ES-I3 (cell line): ENCODE data around the gene ABCC1.
"Not testable (repeated sequence)": the region's sequence is repeated elsewhere in the genome, so short reads cannot be mapped to it uniquely, and the experiment has no call there.

Experiments
- H3K36me3 ChIP-seq: 2 replicates; pipeline ENCODE4 v1.6.1; 2013; ENCODE audit warnings: mild to moderate bottlenecking, low read length, control low read depth, moderate library complexity; ENCODE audit not compliant: insufficient read depth
- H3K4me1 ChIP-seq: 2 replicates; pipeline ENCODE4 v1.6.1; 2013; ENCODE audit warnings: mild to moderate bottlenecking, control low read depth, low read length; ENCODE audit not compliant: insufficient read depth
- H3K9ac ChIP-seq: 2 replicates; pipeline ENCODE4 v1.6.1; 2013; ENCODE audit warnings: low read depth, mild to moderate bottlenecking, low read length, moderate library complexity
- H3K9me3 ChIP-seq: 2 replicates; pipeline ENCODE4 v1.6.1; 2013; ENCODE audit warnings: mild to moderate bottlenecking, low read length, moderate library complexity; ENCODE audit not compliant: control insufficient read depth, insufficient read depth

Gene ABCC1

DNA sequence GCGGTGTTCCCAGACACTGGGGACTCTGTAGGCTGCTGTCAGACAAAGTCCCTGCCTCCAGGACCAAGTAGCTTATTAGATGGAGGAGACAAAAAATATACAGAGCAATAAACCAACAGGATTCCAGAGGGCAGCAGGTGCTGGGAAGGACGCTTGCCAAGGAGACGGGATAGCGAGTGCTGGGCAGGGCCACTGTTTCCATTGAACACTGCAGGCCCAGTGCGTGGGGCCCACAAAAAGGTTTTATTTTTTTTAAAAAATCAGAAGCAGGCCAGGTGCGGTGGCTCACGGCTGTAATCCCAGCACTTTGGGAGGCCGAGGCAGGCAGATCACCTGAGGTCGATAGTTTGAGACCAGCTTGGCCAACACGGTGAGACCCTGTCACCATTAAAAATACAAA is 189.6 kb downstream of the ABCC1 start:
- H3K36me3 ChIP-seq = peaks cover 33% of the 10 kb centered on the region
- no peaks in the 10 kb centered on the region for H3K9me3 ChIP-seq
- H3K9ac ChIP-seq = no peak overlapping the region
- H3K4me1 ChIP-seq = peaks cover 4% of the 10 kb centered on the region; the same call in 1 of the 2 replicates

DNA sequence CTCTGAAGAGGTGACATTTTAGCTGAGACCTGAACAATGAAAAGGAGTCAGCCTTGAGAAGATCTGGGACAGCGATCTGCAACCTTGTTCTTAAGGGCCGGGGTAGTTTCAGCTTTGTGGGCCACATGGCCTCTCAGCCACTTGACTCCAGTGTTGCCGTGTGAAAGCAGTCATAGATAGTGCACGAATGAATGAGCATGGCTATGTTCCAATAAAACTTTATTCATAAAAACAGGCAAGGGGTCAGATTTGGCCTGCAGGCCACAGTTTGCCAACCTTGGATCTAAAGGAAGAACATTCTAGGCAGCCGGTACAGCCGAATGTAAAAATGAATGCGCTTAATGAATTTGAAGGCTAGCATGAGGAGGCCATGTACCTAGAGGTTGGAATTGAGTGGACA is 190.4 kb downstream of the ABCC1 start:
- no peaks in the 10 kb centered on the region for H3K9me3 ChIP-seq
- peaks cover 33% of the 10 kb centered on the region for H3K36me3 ChIP-seq
- H3K9ac ChIP-seq = no peak overlapping the region
- peaks cover 8% of the 10 kb centered on the region; the same call in 1 of the 2 replicates for H3K4me1 ChIP-seq

DNA sequence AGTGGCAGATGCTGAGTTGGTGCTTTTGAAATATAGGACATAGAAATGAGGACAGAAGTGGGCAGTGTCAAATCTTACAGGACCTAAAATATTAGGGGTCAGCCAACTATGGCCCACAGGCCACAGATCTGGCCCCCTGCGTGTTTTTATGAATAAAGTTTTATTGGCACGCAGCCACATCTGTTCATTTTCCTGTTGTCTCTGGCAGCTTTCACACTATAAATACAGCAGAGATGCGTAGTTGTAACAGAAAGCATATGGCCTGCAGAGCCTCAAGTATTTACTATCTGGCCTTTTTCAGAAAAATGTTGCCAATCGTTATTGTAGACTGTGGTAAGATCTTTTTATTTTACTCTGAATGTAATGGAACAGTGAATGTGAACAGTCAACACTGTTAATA is 191.1 kb downstream of the ABCC1 start:
- H3K4me1 ChIP-seq = peaks cover 8% of the 10 kb centered on the region; the same call in 1 of the 2 replicates
- H3K36me3 ChIP-seq = peaks cover 33% of the 10 kb centered on the region
- H3K9me3 ChIP-seq = no peaks in the 10 kb centered on the region
- no peak overlapping the region for H3K9ac ChIP-seq

DNA sequence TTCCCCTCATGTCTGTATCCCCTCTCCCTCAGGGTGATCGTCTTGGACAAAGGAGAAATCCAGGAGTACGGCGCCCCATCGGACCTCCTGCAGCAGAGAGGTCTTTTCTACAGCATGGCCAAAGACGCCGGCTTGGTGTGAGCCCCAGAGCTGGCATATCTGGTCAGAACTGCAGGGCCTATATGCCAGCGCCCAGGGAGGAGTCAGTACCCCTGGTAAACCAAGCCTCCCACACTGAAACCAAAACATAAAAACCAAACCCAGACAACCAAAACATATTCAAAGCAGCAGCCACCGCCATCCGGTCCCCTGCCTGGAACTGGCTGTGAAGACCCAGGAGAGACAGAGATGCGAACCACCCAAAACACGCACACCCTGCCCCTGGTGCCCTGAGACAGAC is 191.7 kb downstream of the ABCC1 start:
- H3K9me3 ChIP-seq = no peaks in the 10 kb centered on the region
- peaks cover 8% of the 10 kb centered on the region; the same call in 1 of the 2 replicates for H3K4me1 ChIP-seq
- H3K9ac ChIP-seq = no peak overlapping the region
- peaks cover 29% of the 10 kb centered on the region for H3K36me3 ChIP-seq

DNA sequence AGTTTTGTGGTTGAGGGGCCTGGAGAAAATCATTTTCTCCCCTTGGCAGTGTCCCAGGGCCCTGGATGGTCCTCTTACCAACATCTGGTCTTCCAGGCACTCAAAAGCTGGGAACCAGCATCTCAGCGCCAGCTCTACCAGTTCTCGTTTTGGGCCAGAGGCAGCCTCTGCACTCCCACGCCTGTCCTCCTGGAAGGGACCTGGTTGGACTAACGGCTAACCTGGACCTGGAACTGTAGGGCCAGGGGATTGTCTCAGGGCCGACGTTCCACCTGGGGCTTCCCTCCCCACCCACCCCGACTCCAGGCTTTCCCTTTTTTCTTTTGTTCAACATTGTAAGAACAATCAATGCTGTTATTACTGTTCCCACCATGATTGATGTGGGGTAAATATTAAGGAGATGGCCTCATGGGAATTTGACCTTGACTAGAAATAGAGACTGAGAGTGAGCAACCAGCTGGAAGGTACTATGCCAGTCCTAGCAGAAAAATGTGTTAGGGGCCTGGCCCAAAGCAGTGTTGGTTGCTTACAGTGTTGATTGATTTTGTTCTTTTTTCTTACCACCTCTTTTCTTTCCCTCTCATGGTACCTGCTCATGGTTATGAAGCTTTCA is 192.5 kb downstream of the ABCC1 start:
- Histone ChIP-seq H3K4me1 (peaks cover 8% of the 10 kb centered on the region; the same call in 1 of the 2 replicates), H3K9ac (no peak overlapping the region), H3K36me3 (peaks cover 24% of the 10 kb centered on the region), H3K9me3 (no peaks in the 10 kb centered on the region)

DNA sequence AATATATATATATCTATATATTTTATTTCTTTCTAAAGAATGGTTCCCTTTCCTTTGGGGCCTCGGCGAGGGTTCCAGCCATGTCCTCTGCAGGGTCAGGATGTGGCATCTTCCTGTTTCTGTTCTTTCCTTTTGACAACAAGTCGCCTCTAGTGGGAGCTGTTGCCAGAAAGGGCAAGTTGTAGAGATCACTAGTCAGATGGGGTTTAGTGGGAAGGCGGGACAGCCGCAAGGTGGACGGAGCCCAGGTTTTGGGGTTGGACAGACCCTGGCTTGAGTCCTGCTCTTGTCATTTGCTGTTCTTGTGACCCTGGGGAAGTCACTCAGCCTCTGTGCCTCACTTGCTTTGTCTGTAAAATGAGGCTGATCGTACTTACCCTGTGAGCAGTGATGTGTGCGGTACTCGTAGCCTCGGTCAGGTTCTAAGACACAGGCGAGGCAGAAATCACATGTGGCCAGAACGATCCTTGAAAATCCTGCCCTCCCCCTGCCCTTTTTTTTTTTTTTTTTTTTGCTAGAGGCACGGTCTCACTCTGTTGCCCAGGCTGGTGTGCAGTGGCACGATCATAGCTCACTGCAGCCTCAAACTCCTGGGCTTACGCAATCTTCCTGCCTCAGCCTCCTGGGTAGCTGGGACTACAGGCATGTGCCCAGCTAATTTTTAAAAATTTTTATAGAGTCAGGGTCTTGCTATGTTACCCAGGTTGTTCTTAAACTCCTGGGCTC is 193.8 kb downstream of the ABCC1 start:
- H3K9me3 ChIP-seq = no peaks in the 10 kb centered on the region
- peaks cover 8% of the 10 kb centered on the region; the same call in 1 of the 2 replicates for H3K4me1 ChIP-seq
- peaks cover 21% of the 10 kb centered on the region for H3K36me3 ChIP-seq
- no peak overlapping the region for H3K9ac ChIP-seq

DNA sequence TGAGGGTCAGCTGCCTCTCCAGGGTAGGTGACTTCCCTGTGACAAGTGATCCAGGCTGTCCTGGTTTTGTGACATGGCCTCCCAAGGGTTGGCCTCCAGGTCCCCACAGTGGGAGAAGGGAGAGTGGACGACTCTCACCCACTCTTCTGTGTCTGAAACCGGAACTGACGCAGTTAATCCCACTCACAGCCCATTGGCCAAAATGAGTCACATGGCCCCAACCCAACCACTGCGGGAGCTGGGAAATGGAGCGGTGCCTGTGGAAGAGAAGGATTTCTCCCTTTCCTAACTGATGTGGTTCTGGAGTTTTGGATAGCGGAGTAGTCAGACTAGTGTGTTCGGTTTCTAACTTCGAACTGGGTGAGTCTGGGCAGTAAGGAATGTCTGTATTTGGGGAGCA is 194.5 kb downstream of the ABCC1 start:
- Histone ChIP-seq H3K9me3 (no peaks in the 10 kb centered on the region), H3K36me3 (peaks cover 16% of the 10 kb centered on the region)

DNA sequence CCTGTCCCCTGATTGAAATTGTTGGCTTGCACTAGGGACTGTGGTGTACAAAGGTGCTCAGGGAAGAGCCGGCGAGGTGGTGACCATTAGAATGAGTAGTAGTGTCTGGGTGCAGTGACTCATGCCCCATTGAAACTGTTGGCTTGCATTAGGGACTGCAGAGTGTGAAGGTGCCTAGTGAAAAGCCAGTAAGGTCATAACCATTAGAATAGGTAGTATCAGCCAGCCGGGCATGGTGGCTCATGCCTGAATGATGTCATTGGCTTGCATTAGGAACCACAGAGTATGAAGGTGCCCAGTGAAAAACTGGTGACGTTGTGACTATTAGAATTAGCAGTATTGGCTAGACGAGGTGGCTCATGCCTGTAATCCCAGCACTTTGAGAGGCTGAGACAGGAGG is 195.0 kb downstream of the ABCC1 start:
- no peak overlapping the region for H3K9ac ChIP-seq

More for the DNA sequence above, 194.5 kb downstream of the ABCC1 start:
- Histone ChIP-seq H3K4me1 (peaks cover 8% of the 10 kb centered on the region; the same call in 1 of the 2 replicates), H3K9ac (no peak overlapping the region)

DNA sequence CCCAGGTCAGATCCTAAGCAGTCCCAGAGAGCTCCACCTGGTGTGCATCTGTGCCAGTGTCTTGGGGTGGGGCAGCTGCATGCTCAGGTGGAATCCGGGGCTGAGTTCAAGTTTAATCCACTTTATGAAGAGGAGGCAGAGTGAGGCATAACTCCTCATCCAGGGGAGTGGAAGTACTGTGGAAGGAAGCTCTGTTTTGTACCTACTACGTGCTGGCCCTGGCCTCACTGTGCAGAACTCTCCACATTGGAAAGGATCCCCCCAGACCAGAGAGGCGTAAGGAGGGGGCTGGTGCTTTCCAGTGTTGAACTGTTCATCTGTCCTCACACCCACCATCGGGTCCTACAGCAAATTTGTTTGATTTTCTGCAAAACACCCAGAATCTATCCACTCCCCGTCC is 195.9 kb downstream of the ABCC1 start:
- Histone ChIP-seq H3K9ac (no peak overlapping the region), H3K9me3 (no peaks in the 10 kb centered on the region), H3K4me1 (peaks cover 8% of the 10 kb centered on the region; the same call in 1 of the 2 replicates), H3K36me3 (peaks cover 7% of the 10 kb centered on the region)

More for the DNA sequence above, 195.0 kb downstream of the ABCC1 start:
- Histone ChIP-seq H3K9me3 (no peaks in the 10 kb centered on the region), H3K36me3 (peaks cover 12% of the 10 kb centered on the region), H3K4me1 (peaks cover 8% of the 10 kb centered on the region; the same call in 1 of the 2 replicates)

DNA sequence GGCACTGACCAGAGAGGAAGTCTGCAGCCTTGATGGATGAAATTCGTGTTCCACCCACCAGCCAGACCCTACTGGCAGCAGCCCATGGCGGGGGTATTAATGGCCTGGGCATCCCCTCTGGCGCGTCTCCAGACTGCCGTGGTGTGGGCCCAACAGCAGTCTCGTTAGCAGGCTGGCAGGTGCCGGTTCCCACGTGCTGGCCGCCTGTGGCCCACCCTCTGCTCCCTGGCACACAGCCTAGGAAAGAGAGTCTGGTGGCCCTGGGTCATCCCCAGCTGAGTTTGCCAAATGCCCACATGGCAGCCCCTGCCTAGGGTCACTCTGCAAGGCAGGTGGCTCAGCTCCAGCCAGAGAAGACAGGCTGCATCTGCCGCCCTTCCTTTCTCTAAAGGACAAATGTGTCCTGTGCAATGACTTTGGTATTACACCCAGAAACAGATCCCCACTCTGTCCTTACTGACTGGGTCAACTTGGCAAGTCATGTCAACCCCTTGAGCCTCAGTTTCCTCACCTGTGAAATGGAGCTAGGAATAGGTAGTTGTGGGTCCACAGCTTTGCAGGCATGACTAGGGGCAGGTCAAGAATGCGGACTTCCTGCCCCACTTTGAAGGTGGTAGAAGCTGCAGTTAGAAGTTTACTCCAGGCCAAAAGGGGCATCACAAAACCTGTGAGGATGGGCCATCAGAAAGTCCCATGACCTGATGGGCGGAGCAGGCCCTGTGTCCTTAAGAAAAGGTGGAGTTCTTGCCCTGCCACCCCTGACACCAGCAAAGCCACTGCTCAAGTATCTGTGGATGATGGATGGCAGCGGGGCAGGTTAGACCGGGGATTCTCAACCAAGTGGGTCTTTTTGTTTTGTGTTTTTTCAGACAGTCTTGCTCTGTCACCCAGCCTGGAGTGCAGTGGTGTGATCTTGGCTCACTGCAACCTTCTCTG is 197.2 kb downstream of the ABCC1 start:
- Histone ChIP-seq H3K9ac (no peak overlapping the region), H3K9me3 (no peaks in the 10 kb centered on the region), H3K4me1 (peaks cover 8% of the 10 kb centered on the region; the same call in 1 of the 2 replicates), H3K36me3 (no peaks in the 10 kb centered on the region; the same call in none of the 2 replicates)

DNA sequence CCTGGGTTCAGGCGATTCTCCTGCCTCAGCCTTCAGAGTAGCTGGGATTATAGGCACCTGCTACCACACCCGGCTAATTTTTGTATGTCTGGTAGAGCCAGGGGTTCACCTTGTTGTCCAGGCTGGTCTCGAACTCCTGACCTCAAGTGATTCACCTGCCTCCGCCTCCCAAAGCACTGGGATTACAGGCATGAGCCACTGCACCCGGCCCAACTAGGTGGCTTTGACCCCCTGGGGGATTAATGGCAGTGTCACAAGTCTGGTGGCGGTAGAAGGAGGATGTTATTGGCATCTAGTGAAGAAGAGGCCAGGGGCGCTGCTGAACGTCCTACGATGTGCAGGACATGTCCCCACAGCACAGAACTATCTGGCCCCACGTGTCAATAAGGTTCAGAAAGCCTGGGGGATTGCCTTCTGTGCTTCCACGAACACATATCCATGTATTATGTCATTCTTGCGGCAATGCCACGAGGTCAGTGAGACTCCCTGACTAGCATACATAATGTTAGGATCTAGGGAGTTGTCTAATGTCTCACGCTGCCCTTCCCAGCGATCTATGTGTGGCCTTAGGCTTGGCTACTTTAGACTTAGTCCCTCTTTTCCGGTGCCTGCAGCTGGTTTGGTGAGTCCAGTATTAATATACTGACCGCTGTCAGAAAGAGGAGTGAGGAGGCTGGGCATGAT is 198.0 kb downstream of the ABCC1 start:
- H3K9me3 ChIP-seq = no peaks in the 10 kb centered on the region
- H3K4me1 ChIP-seq = peaks cover 8% of the 10 kb centered on the region; the same call in 1 of the 2 replicates
- H3K9ac ChIP-seq = no peak overlapping the region
- no peaks in the 10 kb centered on the region; the same call in none of the 2 replicates for H3K36me3 ChIP-seq

DNA sequence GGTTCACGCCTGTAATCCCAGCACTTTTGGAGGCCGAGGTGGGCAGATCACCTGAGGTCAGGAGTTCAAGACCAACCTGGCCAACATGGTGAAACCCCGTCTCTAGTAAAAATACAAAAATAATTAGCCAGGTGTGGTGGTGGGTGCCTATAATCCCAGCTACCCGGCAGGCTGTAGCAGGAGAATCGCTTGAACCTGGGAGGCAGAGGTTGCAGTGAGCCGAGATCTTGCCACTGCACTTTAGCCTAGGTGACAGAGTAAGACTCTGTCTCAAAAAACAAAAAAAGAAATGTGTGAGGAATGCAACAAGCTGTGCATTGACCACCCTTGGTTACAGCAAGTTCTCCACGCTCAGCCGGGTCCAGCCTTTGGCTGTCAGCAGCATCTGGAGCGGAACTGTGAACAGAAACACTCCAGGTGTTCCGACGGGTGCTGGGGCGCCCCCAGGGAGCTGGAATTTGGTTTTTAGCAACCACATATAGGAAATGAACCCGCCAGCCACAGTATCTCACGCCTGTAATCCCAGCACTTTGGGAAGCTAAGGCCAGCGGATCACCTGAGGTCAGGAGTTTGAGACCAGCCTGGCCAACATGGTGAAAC is 198.7 kb downstream of the ABCC1 start:
- not testable (repeated sequence) for H3K9me3 ChIP-seq, H3K4me1 ChIP-seq, H3K36me3 ChIP-seq, H3K9ac ChIP-seq

DNA sequence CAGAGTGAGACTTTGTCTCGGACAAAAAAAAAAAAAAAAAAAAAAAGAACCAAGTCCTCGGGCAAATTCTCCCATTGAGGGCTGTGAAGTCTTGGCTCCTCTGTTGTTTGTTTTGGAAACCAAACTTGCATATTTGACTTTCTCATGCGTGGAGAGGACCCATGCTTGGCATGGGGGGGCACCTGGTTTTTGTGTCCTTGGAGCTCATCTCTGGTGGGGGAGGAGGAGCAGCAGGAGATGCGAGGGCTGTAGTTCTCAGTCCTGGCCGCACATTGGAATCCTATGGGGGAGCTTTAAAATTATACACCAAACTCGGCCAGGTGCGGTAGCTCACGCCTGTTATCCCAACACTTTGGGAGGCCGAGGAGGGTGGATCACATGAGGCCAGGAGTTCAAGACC is 199.3 kb downstream of the ABCC1 start:
- no peaks in the 10 kb centered on the region; the same call in 1 of the 2 replicates for H3K36me3 ChIP-seq
- no peak overlapping the region for H3K9ac ChIP-seq
- no peaks in the 10 kb centered on the region for H3K9me3 ChIP-seq
- H3K4me1 ChIP-seq = peaks cover 7% of the 10 kb centered on the region; the same call in 1 of the 2 replicates
